CD4-positive, alpha-beta T cell treated with Interleukin-15 for 4 hours (primary cell): Measurements from ENCODE around the gene MPRIP.

Experiments
- DNase-seq: peaks from one replicate; pipeline ENCODE4 v3.0.0-alpha.2; 2020; ENCODE audit warnings: low spot score

MPRIP gene

DNA sequence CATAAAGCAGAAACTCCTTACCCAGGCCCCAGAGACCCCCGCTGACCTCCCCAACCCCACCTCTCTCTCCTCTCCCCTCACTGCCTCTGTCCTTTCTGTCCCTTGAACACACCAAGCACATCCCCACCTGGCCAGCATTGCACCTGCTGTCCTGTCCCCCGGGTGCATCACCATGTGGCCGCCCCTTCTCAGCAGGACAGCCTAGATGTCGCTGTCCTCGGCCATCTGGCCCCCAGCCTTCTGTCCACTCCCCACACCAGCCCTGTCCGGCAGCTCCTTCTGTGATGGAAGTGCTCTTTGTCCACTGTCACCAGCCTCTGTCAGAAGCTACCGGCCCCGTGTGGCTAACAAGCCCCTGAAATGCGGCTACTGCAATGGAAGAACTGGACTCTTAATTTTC is 12.3 kb upstream of the MPRIP start:
- DNase-seq: no peak

DNA sequence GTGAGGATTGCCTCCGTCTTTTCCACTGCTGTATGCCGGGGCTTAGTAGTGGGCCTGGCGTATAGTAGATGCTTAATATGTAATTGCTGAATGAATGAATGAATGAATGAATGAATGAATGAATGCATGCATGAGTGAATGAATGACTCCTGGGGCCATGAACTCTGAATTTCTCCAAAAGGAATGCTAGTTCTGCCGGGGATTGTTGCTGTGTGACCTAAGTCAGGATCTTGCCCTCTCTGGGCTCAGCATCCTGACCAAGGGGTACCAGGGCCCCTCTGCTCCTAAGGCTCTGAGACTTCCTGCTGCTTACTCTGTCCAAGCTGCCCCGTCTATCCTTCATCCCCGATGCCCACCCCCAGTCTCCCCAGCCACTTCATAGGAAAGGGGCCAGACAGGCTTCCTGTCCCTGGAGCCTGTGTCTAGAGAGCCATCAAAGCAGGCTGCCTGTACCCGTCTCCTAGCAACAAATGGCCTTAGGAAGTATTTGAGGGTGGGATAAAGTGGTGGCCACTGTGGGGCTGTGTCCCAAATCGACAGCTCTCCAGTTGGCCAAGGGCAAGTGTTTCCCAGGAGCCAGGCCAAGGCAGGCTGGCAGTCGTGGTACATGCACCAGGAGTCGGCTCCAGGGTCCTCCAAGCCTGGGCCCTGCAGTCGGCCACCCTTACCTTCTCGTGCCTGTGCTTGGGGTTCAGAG is 11.6 kb upstream of the MPRIP start:
- DNase-seq: no peak

DNA sequence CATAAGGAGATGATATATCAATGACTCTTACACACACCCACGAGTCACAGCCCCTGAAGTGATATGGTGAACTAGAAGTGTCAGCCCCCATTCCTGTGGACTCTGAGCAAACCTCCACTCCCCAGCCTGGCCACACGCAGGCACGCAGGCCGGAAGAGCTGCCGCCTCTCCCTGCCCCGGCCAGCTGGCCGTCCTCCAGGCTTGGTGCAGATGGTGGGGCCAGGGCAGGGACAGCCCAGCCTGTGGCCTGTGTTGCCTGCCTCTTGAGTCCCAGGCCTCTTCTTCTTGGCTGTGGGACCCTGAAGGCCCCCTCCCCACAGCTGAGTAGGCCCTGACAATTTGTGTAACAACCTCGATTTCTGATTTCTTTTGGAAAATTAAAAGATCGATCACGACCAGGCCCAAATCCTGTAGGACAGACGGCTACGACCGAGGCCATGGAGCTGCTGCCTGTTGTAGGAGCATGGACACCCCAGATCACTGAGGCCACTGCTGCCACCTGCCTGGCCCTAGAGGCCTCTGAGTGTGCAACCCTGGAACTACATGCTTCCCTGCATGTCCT is 10.0 kb upstream of the MPRIP start:
- no peak for DNase-seq

DNA sequence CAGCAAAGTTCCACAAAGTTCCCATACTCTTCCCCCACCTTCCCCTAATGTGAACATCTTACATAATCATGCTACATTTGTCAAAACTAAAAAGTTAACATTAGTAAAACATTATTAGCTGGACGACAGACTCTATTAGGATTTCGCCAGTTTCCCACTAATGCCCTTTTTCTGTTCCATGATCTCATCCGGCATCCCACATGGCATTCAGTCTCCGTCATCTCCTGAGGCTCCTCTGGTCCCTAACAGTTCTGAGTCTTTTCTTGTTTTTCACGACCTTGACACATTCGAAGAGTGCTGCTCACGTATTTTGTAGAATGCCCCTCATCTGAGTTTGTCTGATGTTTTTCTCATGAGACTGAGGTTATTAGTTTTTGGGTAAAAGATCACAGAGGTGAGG is 8.8 kb upstream of the MPRIP start:
- no peak for DNase-seq

DNA sequence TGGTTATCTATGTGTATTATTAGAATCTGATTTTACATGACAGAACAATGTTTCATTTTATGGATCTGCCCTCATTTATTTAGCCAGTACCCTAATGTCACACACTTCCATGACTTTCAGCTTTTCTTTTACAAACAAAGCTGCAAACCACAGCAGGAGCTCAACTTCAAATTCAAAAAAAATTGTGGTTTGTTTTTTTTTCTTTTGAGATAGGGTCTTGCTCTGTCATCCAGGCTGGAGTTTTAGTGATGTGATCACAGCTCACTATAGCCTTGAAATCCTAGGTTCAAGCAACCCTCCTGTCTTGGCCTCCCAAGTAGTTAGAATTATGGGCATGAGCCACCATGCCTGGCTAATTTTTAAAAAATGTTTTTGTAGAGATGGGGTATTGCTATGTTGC is 8.2 kb upstream of the MPRIP start:
- DNase-seq: no peak

DNA sequence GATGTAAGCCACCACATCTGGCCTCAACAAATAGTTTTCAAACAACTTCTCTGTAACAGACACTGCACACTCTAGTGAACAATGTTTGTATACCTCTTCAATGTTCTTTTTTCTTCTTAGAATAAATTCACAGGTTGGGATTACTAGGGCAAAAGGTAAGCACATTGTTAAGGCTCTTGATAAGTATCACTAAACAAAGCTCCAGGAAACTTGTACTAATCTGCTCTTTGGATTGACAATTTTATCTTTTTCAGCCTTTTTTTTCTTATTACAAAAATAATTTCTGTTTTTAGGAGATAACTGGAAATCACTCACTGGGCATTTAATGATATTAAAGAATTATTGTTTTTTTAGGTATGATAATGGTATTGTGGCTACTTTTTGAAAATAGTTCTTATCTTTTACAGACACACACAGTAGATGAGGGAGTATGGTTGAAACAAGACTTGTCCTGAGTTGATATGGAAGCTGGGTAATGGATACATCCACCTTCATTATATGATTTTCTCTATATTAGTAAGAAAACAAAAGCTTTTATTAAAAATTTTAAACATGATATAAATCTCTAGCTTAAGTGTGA is 7.7 kb upstream of the MPRIP start:
- no peak for DNase-seq

DNA sequence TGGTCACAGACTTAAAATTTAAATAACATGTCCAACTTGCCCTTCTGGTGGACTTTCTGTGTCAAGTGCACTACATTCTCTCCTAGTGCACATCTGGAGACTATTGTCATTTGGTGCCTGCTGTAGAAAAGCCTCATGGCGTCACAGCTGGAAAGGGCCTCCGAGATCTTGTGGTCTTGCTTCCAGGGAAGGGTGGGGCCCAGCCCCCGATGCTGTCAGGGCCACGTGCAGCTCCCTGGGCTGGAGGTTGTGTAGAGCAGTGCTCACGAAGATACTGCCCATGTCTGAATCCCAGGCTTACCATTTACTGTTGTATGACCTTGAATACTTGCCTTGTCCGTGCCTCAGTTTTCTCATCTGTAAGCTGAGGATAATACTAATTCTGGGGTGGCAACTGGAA is 6.8 kb upstream of the MPRIP start:
- no peak for DNase-seq

DNA sequence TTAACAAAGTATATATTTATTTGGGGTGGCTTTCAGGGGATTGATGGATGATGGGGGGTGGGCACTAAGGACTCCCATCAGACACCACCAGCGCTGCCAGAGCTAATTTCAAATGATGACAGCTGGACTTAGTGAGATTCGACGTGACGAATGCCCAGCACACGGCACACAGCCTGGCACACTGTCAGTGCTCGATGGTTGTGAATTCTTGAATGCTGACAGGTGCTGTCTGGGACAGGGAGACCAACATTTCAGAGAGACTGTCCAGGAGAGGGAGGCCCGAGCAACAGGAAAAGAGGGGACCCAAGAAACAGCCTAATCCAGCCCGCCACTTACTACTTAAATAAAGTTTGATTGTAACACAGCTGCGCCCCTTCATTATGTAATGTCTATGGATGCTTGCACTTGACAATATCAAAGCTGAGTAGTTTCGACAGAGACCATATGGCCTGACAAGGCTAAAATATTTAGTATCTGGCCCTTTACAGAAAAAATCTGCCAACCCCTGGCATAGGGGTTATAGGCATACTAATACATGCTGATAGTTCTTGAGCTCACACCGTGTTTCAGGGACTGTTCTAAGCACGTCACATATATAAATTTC is 6.2 kb upstream of the MPRIP start:
- no peak for DNase-seq

DNA sequence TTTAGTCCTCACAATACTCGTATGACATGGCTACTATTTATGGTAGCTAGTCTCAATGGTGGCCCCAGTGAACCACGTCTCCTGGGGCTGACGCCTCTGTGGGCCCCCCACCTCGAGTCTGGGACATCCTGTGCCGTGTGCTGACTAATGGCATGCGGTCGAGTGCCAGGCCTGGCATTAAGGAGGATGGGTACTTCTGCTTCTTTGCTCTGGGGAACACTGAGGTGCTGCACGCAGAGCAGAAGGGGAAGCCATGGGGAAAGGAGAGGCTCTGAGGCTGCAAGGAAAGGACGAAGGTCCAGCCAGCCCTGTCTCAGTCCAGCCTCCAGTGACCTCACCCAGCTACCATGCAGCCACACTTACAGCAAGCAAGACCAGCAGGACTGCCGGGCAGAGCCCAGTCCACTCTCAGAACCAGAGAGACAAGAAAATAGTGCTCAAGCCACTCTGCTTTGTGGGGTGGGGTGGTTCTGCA is 5.7 kb upstream of the MPRIP start:
- no peak for DNase-seq

DNA sequence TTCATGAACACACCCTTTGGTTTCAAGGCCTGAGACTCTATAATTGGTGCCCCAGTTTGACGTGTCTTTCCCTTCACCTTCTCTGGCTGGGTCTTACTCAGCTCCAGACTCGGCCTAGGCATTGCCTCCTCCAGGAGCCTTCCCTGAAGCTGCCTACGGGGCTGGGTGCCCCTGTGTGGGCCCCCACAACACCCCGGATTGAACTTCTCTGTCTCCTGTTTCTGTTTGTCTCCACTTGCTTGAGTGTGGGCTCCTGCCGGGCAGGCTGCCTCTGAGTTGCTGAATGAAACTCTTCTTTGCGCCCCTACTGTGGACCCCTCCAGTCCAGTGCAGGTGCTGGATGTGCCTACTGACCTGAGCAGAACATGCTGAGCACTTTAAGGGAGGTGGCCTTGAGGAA is 2.3 kb upstream of the MPRIP start:
- DNase-seq: no peak

DNA sequence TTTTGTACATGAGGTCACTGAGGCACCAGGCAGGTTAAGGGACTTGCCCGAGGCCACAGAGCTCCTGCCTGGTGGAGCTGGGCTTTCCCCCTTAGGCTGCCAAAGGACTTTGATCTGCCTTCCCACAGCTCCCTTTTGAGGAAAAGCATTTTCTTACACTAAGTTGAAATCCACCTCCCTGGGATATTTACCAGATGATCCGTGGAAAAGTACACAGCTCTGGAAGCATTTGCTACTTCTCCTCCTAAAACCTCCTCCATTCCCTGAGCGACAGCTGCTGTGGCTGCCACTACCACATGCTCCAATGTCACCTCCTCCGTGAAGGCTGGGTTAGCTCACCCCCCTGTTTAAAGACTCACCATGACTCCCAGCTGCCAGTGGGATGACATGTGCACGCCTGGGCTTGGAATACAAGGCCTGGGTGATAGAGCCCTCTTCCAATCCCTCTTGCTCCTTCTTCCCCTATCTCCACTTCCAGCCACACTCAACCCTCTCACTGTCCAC is 1.2 kb upstream of the MPRIP start:
- no peak for DNase-seq

DNA sequence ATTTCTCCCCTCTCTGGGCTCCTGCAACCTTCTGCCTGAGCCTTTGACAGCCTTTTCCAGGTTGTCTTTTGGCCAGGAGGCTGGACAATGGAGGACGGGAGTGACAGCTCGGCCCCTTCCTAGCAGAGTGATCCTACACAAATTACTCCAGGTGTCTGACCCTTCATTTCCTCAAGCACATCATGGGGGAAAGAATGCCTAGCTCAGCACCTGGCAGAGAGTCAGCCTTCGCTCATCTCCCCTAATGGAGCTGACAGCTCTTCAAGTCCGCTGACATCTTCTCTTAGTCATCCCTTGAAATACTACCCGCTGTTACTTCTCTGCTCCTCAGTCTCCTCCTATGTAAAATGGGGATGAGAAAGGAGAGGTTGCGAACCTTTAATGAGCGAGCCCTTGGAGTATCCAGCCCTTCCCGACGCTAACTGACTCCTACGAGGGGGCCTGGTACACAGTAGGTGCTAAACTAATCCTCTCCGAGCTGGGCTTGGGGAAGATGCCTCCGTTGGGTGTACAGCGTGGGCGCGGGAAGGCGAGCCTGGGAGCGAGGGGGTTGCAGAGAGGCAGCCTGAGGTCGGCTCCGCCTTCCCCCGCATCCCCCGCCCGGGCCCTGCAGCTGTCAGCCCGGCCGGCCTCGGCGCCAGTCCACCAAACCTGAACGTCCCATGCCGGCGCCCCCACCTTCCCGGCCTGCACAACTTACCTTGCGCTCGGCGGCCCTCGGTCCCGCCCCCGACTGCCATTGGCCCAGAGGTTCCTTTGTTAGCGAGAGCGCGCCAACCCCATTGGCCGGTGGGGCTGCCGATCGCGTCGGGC is 480 bp upstream of the MPRIP start:
- peak; percentile 97 for DNase-seq

DNA sequence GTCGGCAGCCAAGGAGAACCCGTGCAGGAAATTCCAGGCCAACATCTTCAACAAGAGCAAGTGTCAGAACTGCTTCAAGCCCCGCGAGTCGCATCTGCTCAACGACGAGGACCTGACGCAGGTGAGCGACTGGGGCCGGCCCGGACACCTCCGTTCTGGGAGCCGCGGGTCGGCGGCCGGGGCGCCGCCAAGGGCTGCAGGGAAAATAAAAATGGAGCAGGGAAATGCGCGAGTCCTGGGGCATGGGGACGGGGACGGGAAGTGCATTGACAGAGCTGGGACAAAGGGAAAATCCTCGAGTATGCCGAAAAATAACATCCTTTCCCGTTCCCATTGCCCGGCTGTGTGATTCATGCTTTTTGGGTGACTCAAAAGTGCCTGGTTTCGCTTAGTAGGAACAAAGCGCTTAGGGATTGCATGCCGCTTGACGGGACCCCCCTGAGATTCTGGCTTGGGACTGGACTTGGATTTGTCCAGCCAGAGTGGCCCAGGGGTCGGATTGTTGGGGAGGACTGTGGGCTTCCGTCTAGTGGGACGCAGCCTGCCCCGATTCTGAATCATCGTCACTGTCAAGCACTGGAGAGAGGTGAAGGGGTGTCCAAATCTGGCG is 699 bp downstream of the MPRIP start:
- DNase-seq: no peak

DNA sequence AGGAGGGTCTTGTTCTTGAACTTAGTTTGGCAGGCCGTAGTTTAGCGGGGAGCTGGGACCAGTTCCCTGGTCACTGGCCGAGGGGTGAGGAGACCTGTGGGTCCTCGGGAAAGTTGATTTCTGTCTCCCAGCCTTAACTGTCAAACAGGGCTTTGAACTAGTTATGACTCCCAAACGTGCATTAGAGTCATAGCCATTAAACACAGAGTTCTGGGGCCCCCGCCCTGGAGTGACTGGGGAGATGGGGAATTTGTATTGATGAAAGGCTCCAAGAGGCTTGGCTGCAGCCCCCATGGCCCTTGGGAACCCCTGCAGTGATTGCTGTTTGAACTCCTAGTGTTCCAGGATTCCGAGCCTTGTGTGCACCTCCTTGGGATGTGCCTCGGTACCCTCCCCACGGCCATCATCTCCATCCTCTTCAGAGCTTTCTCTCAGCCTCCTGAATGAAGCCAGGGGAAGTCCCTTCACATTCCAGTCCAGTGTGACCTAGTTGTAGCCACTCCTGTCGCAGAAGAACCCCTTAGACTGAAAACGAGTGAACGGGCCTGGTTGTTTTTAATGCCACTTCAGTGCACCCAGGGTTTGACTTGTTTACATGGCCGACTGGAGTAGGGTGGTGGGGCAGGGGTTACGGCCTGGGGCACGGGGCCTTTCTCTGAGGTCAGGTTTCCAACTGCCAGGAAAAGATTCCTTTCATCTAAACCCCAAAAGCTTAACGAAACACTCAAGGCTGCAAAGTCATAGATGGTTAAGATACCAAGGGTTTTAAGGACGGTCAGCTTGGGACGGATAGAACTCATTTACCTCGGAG is 1.4 kb downstream of the MPRIP start:
- DNase-seq: no peak

DNA sequence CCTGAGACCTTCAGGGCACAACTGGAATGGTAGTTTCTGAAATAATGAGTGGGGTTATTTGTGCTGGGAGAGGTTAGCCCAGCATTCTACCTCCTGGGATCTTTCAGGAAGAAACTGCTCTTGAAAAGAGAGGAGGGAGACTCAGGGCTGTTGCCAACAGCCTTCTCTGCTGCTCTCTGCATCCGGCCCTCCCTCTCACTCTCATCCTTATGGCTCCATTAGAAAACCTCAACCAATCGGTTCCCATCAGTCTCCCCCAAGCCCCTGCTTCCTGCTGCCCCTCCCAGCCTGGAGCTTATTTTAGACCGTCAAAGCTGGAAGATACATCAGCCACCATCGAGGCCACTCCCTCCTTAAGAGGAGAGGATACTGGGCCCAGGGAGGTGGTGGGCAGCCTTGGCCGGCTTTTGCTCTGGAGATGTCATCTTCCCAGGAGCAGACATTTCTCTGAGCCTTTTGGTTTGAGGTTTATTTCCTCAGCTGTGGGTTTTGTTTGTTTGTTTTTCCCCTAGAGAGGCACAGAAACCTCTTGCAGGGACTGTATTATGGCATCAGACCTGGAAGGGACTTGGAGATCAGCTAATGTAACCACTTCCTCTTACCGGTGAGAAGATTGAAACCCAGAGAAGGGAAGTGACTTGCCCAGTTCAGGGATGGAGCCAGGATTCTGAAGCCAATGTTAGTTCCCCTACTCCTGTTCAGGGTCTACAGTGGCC is 2.7 kb downstream of the MPRIP start:
- no peak for DNase-seq

DNA sequence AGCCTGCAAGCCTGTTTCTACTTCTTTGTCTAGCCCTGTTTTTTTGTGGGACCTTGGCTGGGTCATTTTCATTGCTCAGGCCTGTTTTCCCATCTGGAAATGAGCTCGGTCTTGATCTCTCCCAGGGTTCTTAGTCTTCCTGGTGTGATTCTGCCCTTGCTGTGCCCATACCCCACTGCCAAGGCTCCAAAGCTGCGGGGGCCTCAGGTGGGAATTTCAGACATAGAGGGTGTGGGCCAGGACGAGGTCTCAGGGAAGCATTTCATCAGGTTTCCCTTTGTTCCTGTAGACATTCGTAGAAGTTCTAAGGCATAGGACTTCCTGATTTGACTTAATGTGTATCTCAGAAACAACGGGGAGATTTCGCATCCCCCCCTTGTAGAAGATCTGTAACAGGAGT is 5.8 kb downstream of the MPRIP start:
- no peak for DNase-seq

DNA sequence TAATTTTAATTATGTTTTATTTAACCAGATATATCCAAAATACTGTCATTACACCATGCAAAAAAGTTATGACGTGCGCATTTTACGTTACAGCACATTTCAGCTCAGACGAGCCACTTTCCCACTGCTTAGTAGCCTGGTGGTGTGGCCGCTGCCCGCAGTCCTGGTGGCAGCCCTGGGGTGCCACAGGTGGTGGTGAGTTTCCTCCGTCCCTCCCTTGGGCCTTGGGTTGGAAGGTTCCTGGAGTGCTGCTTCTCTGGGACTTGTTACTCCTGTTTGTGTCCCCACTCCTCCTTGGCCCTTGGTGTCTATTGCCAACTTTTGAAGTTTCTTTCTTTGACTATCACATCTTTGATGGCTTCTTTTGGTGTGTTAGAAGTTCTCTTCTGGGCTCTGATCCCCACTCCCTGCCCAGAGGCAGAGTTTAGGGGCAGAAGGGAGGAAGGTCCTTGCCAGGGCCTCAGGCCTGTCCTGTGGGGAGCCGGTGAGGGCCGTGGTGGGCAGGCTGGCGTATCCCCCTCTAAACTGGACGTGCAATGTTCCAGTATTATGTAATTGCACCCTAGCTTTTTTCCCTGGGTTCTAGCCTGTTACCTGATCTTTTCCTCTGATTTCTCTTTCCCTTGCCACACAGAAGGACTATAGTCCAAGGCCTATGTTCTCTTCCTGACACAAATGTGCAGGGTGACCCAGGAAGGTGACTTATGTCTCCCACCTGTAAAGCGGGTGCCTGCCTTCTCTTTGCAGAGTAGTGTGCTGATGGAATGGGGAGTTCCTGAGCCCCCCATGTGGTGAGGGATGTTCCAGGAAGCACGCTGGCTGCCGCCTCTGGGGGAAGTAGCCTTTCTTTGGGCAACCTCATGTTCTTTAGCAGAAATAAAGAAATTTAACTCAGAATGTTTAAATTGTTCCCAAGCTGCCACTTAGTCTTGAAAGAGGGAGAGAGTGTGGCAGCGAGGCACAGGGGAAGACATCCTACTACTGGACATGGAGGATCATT is 8.4 kb downstream of the MPRIP start:
- no peak for DNase-seq

DNA sequence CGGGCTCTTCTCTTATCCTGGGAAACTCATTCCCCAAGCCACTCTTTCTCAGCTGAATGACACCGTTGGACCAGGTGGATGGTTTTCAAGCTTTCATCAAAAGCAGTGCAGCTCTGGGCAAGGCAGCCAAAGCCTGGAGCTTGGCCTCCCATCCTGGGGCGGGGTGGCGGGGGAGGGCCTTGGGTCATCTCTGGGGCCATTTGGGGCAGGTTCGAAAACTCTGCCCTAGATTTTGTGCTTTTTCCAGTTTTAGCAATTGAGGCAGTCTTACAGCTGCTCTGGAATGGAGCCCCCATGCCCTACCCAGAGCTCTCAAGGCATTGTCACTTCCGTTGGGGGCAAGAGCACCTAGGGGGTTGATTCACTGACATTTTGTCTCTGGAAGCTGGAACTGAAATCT is 9.1 kb downstream of the MPRIP start:
- no peak for DNase-seq
